Stimulated activated CD8-positive, alpha-beta memory T cell treated with anti-CD3 and anti-CD28 coated beads, Interleukin-15, amount 100 ng/mL, for 4 hours (primary cell): ENCODE data around the gene INPP5E.

Experiments
- DNase-seq, 2 donors: peaks; one replicate each; pipeline ENCODE4 v3.0.0-alpha.2; 2020; ENCODE audit warnings: low read depth in 2 of 2

Gene INPP5E

DNA sequence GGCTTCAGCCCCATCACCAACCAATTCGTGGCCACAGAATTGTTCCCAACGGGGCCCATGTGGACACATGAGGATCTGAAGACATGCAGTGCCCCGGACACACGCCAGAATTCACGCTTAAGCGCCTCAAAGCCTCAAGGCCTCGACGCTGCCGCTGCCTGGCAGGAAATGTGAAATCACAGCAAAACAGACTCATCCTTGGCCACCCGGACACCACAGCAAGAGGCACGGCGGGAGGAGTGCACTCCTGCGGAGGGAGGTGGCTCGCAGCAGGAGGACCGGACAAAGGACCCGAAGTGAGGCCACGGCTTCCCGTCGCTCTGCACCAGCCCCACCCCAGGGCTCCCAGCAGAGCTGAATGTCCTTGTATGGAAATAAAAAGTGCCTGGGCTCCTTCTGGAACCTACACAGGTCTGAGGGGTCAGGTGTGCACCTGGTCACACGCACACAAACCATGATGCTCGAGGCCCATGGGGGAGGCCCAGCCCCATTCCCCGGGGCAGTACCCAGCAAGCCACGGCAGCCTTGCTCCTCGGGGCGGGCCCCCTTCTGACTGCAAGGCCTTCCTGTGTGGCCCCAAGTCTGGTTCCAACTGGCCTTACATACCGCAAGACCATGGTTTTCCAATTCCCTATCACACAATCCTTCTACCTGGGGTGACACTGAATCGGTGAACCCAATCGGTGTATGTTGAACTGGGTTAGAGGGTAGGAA is 33.2 kb upstream of the INPP5E start:
- DNase-seq: no peak

DNA sequence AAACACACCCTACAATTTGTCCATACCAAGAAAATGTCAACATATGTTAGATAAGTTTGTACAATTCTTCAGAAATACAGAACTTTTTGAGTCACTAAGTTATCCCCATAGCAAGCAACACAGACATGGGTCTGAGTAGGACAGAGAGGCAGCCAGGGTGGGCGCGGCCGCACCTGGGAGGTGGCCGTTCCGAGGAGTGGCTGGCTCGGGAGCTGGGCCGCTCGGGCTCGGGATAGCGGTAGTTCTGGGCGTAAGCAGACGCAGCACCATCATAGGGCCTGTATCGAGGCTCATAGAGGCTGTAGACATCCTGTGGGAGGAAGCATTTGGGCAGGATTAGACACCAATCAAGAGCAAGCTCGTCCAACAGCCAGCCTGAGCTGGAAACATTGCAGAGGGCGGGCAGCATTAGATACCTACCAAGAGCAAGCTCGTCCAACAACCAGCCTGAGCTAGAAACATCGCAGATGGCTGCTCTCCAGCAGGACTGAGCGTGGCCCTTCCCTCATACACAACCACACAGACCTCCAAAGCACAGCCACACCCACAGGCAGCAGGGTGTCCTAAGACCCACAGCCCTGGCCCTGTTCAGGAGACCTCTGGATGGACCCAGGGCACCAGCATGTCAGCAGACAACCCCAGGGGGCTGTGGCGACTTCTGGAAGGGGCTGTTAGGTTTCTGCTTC is 32.3 kb upstream of the INPP5E start:
- DNase-seq: no peak

DNA sequence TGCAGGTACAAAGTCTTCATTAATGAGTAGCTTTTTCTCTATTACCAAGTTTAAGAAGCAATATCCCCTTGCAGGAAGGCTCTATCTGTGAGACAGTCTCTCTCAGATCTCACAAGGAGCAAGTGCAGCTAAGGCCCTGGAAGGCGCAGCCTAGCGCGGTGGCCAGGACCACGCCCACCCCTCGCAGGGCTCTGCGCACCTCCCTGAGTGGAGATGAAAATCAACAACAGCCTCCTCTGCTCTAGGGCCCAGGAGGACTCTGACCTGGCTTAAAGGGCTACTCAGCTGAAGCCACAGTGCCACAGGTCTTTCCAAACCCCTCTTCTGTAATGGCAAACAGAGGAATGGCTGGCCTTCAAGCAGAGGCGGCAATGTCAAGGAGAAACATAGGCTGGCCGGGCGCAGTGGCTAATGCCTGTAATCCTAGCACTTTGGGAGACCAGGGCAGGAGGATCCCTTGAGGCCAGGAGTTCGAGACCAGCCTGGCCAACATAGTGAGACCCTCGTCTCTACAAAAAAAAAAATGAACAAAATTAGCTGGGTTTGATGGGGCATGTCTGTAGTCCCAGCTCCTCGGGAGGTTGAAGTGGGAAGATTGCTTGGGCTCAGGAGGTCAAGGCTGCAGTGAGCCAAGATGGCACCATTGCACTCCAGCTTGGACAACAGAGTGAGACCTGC is 31.3 kb upstream of the INPP5E start:
- DNase-seq: no peak

DNA sequence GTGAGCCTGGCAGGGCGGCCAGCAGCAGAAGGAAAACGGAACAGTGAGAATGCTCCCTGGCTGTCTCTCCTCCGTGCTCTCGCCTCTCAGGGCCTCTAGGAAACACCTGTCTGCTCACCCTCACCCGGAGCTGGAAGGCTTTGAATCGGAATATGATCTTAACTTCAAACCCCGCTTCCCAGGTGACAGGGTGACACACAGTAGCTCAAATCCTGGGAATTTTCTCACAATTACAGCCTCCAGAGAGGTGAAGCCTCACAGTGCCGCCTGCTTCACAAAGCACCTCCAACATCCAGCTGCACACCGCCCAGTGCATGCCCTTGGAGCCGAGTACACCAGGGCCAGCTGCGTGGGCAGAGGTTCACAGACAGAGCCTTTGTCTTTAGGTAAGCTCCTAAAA is 30.7 kb upstream of the INPP5E start:
- no peak for DNase-seq

DNA sequence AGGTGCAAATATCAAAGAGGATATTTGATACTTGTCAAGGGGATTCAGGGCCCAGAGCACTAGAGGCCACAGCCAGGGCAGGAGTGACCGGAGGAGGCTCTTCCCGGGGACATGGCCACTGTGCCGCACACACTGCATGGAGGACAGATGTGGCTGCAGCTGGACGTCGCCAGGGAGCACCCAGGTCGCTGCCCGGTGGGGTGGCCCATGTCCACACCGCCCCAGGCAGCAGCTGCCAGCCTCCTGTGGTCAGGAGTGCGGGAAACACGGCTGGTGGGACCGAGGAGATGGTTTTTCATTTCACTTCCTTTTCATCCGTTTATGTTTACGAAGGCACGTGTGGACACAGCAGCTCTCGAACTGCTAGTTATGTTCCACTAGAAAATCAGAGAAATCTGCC is 28.1 kb upstream of the INPP5E start:
- DNase-seq: no peak

DNA sequence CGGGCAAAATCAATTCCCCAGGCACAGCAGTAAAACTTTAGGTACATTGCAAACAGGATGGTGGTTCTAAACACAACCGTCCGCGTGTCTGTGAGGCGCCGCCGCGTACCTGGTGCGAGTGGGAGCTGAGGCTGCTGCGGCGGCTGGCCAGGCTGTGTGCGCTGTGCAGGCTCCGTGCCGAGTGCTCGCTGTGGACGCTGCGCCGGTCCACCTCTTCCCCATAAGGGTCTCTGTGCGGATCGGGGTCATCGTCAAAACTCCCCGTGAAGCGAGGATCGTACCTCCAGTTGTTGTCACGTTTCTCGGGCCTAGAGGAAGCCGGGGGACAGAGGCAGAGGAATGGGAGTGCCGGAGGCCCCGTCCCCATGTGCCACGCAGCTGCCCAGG is 26.5 kb upstream of the INPP5E start:
- DNase-seq: no peak

DNA sequence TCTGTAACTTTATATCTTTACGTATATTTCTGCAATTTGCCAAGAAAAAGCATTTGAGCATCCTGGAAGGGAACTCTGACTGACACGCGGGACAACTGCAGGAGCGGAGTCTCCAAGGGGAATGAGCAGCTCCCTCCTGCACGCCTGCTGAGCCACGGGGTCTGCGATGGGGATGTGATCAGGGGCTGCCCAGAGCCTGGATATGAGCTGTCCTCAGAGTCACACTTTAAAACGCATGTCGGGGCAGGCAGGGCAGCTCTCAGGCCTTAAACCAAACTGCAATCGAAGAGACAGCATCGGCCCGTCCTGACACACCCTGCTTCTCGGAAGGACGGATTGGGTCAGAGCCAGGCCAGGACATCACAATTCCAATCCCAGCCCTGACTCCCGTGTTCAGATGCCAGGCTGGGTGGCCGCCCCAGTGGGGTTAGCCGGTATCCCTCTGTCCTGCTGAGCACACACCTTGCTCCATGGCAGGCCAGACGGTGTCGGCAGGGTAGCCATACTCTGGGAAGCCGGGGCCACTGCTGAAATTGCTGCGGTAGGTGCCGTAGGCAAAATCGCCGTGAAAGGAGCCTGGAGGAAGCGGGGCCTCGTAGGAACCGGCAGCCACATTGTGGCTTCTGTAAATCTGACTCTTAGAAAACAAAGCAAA is 26.0 kb upstream of the INPP5E start:
- DNase-seq: no peak

DNA sequence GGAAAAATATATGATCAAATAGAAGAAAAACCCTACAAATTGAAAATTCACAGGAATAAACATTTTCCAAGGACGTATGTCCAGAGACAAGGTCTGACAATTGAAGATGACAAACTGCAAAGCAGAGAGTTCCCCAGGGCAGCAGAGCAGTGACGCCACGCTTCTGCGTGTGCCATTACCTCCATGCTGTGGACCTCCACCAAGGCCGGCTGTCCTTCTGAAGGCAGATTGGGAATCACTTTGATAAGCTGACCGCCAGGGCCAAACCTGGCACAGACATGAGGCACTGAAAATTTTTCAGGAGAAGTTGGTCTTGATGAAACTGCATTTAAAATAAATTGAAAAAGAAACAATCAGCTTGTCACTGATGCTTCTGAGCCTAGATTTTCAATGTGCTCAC is 24.6 kb upstream of the INPP5E start:
- no peak for DNase-seq

DNA sequence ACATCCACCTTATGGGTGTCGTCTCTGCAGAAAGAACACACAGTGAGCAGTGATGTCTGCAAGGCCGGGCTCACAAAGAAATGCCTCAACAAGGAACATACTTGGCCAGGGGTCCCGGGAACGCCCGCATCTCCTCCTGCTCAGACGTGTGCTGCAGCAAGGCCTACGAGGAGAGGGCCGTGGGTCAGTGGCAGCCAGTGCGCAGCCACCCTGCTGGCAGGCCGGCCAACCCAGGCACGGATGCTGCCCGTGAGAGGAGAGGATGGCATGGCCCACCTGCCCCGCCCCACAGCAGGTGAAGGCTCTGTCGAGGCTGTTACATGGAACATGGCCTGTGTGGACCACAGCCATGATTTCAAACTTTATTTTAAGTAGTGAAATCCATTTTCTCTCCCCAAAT is 23.9 kb upstream of the INPP5E start:
- DNase-seq: no peak

DNA sequence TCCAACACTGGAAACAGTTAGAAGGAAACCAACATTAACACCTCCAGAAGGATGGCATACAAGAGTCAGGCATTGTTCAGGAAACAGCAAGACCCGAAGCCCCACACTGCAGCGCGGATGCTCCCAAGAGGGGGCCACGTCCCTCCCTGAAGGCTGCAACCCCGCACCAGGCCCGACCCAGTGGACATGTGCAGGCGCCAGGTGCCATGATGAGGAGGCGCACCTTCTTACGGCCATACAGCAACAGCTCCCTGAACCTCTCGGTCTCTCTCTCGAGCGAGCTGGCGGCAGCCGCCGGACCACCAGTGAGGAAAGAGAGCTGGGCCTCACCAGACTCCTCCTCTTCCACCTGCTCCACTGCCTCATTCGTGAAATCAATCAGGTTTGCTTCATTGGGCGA is 23.0 kb upstream of the INPP5E start:
- no peak for DNase-seq

DNA sequence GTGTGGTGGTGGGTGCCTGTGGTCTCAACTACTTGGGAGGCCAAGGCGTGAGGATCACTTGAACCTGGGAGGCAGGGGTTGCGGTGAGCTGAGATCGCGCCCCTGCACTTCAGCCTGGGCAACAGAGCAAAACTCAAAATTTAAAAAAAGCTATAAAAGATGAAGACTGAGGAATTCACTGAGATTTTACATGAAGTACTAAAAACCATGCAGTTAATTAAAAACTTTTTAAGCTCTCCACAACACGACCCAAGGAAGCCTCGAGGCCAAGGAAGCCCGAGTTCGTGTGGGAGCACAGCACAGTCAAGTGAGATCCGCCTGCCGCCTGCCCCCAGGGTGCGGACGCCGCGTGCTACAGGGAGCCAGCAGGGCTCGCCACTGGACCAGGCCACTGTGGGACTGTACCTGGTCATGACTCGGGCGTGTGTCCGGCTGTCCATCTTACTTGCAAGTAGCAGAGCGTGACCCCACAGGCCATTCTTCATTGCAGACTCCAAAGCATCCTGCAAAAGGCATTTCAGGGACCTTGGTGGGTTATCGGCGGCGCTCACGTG is 21.2 kb upstream of the INPP5E start:
- DNase-seq: no peak

DNA sequence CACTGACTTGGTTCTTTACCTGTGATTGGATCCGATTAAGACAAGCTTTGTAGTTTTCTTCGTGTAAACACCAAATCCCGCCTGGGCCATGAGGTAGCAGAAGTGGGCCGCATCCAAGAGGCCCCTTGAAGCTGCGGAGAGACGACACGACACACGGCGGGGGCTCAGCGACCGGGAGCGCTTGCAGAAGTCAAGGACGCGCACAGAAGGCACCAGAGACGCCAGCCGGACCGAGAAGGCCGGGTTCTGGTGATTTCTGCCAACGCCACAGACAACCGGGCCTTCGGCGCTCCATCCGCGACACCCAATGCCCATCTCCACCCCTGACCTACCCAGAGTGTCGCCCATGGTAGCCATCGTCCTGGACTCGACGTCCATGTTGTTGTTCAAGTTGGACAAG is 19.8 kb upstream of the INPP5E start:
- no peak for DNase-seq

DNA sequence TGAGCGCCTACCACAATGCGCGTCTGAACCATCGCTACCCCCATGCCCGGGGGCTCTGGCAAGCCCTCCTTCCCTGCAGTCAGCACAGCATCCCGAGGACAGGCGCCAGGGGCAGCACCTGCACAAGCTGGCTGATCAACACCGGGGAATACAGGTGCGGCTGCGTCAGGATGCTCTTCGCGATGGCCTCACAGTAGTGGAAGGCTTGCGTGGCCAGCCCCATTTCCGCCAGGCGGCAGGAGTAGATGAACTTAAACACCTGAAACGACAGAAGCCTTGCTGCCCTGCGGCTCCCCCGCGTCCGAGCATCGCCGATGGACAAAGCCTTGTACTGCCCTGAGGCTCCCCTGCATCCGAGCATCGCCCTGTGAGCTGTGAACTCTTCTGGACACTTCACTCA is 17.7 kb upstream of the INPP5E start:
- no peak for DNase-seq

DNA sequence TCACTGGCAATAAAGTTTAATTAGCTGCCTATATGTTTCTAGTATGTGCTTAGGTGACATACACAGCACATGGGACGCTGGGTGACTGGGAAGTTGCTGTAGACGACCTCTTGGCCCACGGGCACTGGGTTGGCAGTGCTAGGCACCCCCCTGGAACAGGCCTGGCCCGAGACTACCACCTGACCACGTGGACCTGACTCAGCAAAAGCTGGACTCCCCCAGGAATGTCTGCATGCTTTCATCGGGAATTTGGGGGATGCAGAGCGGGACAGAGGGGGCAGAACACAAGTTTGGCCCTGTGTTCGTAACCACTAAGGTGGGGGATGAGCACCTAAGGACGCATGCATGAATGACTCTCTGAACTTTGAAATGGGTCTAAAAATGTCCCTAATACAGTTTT is 16.6 kb upstream of the INPP5E start:
- no peak for DNase-seq

DNA sequence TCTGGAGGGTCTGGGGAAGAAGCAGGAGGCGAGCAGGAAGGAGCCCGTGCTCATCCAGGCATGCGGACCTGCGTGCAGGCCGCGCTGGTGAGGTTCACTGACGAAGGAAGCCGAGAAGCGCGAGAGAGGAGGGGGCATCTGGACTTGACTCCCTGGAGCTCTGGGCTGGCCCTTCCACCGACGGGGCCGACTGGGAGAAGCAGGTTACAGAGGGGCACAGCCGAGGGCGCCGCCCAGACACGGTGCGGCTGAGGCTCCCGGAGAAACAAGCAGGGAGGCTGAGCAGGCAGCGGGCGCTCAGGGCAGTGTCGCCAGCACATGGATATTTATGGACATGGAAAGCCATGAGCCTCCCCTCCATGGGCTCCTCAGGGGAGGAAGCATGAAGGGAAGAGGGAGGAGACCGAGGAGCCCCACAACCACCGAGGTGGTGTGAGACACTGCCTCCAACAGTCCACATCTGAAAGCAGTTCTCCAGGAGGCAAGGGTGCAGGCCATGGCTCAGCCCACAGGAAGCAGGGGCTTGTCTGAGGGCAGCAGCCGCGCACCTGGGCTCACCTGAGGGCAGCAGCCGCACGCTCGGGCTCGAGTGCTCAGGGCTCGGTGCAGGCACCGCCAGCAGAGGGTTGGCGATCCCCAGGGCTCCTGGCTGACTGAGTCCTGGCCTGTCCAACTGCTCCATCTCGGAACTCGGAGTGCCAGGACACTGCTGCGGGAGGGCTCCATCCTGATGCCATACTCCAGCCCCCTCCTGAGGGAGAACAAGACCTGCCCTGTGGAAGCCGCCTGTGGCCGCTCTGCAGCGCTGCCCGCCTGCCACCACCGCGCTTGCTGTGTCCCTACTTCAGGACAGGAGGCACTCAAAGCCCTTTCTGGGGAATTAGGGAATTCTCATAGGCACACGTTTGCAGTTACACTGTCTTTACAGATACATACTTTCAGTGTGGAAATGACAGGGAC is 15.7 kb upstream of the INPP5E start:
- DNase-seq: no peak

DNA sequence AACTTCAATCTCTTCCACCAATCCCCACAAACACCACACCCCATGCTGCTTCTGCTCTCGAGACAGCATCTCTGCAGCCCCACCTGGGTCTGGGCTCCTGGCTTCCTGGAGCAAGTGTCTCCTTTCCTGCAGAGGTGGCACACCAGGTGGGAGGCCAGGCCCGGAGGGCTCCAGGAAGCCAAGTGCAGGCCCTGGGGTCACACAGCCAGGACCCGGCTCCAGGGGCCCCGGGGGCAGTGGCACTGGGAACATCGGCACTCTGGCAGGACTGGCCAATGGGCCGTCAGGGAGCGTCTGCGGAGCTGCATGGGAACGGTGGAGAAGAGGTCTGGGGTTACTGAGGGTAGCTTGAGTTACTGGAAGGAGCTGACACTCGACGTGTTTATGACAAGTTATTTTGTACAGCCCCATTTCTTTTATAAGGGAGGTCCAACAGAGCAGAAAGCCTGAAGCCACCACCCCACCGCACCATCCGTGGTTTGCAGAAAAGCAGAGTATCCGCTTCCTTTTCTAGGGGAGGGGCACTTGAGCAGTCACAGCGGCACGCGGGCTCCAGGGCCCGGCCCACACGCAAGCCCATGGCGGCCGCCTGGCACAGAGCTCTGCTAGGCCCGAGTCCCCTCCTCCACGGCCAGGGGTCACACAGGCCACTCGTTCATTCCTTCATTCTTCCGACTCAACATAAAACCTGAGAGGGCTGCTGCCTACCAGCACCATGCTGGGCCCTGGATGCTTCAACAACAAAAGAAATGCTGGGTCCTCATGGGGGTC is 14.6 kb upstream of the INPP5E start:
- no peak for DNase-seq

DNA sequence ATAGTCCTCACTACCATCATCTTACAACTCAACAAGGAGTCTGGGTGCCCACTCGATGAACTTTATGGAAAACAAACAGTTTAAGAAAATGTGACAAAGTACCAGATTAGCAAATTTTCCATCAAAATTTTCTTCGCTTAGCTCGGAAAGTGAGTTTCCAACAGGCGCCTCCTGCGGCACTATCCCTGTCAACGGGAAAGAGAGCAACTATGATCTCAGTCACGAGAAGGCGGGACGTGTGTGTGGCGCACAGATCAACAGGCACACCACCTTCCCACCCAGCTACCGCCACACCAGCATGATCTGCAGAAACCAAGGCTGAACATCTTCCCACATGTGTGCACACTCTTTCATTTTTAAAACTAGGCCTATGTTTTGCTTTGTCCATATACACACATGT is 13.7 kb upstream of the INPP5E start:
- no peak for DNase-seq

DNA sequence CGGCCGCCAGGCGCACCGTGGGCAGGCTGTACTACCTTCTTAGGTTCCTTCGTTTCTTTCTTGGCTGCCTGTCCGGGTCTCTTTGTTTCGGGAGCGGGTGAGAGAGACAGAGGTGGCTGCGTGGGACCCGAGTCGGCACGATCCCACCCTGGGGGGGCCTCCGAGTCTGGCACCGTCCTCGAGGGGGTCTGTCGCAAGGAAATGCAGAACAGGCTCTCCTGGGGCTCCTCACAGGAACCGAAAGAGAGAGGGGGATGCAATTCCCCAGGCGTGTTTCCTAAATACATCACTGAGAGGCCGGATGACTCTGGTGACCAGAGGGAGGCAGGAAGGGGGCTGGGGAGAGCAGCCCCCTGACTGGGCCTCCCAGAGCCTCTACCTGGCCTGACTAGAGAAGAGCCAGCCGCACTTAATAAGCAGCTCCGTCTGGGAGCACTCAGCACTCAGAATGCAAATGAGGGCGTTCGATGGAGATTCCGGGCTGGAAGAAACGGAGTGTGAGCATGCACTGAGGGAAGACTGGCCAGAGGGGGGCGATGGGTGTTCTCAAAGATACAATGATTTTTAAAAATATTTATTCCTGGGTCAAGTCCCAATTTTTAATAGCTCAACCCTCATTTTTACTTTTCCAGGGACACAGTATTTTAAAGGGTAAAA is 11.7 kb upstream of the INPP5E start:
- no peak for DNase-seq

DNA sequence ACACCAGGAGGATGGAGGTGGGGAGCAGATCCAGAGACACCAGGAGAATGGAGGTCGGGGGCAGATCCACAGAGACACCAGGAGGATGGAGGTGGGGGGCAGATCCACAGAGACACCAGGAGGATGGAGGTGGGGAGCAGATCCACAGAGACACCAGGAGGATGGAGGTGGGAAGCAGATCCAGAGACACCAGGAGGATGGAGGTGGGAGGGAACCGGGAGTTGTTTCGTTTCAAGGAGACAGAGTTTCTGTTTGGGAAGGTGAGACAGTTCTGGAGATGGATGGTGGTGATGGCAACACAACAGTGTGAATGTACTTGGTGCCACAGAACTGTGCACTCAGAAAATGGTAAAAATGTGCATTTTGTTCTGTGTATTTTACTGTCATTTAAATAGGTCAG is 9.0 kb upstream of the INPP5E start:
- DNase-seq: no peak

DNA sequence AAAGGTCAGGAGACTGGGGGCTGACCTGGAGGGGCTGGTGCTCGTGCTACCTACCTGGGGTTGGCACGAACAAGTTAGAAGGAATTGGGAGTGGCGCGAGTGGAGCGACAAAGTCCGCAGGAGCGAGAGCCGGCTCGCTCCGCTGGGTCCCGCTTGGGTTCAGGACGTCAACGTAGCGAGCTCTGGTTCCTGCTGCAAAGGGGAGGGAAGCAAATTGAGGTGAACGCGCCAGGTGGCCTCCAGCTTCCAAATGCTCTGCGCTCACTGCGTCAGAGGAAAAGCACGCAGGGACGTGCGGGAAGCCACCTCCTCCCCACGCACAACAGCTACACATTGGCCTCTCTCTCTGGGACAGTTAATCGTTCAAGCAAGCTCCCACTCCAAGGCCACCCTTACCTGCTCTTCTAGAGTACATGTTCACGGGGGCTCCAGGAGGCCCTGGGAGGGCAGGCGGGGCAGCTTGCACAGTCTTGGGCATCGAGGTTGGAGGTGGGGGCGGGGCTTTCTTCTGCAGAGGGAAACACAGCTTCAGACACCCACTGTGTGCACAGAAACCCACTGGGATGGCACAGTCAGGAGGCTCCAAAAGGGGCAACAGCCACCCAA is 7.6 kb upstream of the INPP5E start:
- no peak for DNase-seq
